Measurements from ENCODE around the gene CACNA1C.

Gene CACNA1C

DNA sequence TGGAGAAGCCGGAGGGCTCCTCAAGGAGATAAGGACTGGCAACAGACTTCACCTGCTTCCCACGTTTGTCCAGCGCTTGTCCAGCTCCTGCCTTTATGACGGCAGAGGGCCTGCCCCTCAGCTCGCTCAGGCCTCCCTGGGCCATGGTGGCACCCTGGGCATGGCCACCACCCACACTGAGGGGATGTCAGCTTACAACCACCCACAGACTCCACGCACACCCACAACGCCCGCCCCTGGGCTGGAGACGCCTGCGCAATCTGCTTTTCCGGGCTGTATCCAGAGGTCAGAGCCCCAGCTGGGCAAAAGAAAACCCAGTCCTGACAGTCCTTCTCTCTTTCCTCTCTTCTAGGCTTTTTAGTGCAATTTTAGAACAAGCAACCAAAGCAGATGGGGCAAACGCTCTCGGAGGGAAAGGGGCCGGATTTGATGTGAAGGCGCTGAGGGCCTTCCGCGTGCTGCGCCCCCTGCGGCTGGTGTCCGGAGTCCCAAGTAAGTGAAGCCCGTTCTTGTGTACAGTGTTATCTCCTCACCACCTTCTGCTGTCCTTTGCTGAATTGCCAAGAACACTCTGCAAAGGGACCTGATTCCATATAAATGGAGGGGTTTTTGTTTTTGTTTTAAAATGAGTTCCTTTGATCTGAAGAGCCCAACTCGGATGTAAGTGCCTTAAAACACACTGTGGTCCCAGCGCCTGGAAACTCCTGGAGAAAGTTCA is 404.6 kb downstream of the CACNA1C start:
- H3K4me3 ChIP-seq (replicated peaks in 1 of 2; ENCODE audit: low read depth in 2 of 2, low read length in 2 of 2), result no peak overlapping the region
- DNase-seq (ENCODE audit: low read depth in 2 of 2), result no peak
- TF ChIP-seq, protein P1, sequence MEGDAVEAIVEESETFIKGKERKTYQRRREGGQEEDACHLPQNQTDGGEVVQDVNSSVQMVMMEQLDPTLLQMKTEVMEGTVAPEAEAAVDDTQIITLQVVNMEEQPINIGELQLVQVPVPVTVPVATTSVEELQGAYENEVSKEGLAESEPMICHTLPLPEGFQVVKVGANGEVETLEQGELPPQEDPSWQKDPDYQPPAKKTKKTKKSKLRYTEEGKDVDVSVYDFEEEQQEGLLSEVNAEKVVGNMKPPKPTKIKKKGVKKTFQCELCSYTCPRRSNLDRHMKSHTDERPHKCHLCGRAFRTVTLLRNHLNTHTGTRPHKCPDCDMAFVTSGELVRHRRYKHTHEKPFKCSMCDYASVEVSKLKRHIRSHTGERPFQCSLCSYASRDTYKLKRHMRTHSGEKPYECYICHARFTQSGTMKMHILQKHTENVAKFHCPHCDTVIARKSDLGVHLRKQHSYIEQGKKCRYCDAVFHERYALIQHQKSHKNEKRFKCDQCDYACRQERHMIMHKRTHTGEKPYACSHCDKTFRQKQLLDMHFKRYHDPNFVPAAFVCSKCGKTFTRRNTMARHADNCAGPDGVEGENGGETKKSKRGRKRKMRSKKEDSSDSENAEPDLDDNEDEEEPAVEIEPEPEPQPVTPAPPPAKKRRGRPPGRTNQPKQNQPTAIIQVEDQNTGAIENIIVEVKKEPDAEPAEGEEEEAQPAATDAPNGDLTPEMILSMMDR (IDR thresholded peaks at IDR 0.05; ENCODE audit: low read depth, low read length), result no peak

DNA sequence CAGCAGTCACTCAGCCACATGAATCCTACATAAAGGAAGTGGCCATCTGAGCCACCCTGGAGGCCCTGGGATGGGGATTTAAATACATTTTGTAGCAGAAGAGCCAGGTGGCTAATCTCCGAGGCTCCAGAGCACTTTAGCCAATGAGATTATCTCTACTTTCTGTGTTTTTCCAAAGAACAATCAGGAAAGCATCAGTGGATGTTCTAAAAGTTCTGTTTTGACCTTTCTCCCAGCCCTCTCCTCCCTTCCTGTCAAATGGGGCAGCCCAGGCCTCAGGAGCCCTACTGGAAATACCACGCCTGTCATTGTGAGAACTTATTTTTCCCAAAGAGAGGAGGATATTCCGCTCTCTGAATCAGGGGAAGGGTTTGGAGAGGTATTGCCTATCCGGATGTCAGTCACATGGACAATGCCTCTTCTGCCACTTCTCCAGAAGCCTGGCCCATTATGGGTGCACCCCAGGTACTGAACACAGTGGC is 405.2 kb downstream of the CACNA1C start:
- no peak for DNase-seq (ENCODE audit: low read depth in 2 of 2)
- H3K4me3 ChIP-seq (replicated peaks in 1 of 2; ENCODE audit: low read depth in 2 of 2, low read length in 2 of 2), result no peak overlapping the region
- TF ChIP-seq, protein P1 (IDR thresholded peaks at IDR 0.05; ENCODE audit: low read depth, low read length), result no peak

DNA sequence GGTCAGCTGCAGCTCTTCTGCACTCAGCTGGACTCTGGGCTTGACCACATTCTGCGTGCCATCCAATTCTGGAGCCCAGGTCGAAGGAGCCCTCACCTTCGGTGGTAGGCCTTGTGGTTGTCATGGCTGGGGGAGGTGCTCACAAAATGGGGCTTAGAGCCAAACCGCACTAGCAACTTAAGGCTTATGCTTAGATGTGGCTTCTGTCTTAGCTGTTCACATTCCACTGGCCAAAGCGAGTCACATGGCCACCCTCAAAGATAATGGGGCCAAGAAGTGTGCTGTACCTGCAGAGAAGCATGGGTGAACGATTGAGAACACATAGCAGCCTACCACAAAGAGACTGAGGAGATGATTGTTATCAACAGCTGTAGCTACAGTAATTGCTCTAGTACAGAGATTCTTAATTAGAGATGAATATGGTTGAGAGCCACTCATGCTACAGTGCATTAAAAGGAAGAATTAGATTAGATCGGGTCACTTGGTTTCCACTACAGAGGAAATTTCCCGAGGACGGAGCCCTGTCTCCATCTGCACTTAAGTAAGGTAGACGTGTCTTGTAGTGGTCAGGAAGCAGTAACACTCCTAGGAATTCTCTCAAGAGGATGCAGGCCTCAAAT is 407.4 kb downstream of the CACNA1C start:
- TF ChIP-seq, protein P1 (IDR thresholded peaks at IDR 0.05; ENCODE audit: low read depth, low read length), result no peak
- DNase-seq (ENCODE audit: low read depth in 2 of 2), result no peak

DNA sequence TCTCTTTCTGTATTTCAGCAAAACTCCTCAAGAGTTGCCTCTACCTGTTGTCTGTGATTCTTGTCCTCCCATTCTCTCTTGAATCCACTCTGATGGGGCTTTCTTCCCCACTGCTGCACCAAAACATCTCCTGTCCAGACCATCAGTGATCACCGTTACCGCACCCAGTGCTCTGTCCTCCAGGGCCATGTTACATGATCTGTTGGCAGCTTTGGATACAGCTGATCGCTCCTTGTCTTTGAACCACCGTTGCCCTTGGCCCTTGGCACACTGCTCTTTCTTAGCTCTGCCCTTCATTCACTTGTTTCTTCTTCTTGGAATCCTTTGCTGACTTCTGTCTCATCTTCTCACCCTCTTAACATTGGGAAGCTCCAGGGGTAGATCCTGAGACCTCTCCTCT is 408.3 kb downstream of the CACNA1C start:
- H3K4me3 ChIP-seq (replicated peaks in 1 of 2; ENCODE audit: low read depth in 2 of 2, low read length in 2 of 2), result no peak overlapping the region
- TF ChIP-seq, protein P1 (IDR thresholded peaks at IDR 0.05; ENCODE audit: low read depth, low read length), result no peak
- DNase-seq (ENCODE audit: low read depth in 2 of 2), result no peak

More for the DNA sequence above, 407.4 kb downstream of the CACNA1C start:
- no peak overlapping the region for H3K4me3 ChIP-seq (replicated peaks in 1 of 2; ENCODE audit: low read depth in 2 of 2, low read length in 2 of 2)

DNA sequence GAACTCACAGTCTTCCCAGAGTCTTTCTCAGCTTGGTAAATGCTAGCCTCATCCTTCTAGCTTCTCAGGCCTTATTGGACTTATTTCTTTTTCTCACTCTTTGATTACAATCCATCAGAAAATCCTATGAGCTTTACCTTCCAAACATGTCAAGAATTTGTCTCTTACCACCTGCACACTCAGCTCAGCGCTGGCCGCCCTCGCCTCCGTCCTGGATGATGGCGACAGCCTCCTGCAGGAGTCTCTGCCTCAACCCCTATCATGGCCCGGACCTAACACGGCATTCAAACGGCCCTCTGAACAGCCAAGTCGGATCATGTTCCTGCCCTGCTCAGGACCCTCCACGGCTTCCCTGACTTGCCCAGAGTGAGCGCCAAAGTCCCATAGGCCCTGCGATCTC is 408.9 kb downstream of the CACNA1C start:
- TF ChIP-seq, protein P1 (IDR thresholded peaks at IDR 0.05; ENCODE audit: low read depth, low read length), result no peak
- no peak for DNase-seq (ENCODE audit: low read depth in 2 of 2)
- no peak overlapping the region for H3K4me3 ChIP-seq (replicated peaks in 1 of 2; ENCODE audit: low read depth in 2 of 2, low read length in 2 of 2)

DNA sequence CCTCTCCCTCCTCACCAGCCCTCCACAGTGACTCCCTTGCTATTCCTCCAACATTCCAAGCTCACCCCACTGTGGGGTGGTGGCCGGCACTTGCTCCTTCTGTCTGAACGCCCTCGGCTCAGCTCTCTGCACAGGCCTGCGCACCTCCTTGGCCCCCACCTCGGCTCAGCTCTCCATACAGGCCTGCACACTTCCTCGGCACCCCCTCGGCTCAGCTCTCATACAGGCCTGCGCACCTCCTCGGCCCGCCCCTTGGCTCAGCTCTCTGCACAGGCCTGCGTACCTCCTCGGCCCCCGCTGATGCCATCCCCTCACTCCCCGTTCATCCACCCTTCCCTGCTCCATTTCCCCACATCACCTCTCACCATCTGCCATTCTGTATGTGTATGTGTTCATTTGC is 409.3 kb downstream of the CACNA1C start:
- no peak for DNase-seq (ENCODE audit: low read depth in 2 of 2)
- TF ChIP-seq, protein P1 (IDR thresholded peaks at IDR 0.05; ENCODE audit: low read depth, low read length), result no peak
- no peak overlapping the region for H3K4me3 ChIP-seq (replicated peaks in 1 of 2; ENCODE audit: low read depth in 2 of 2, low read length in 2 of 2)
